Measurements from ENCODE around the gene AFAP1. TPM values are rescaled to one million over a fixed set of nuclear protein-coding genes. Genes with fewer than 3 reads are reported as not detected.
A peak's percentile ranks its signal among the peaks of the same experiment; 100 is the strongest.

AFAP1 gene
- total RNA-seq, 1 experiment from 2014 or later = 94.7 TPM

DNA sequence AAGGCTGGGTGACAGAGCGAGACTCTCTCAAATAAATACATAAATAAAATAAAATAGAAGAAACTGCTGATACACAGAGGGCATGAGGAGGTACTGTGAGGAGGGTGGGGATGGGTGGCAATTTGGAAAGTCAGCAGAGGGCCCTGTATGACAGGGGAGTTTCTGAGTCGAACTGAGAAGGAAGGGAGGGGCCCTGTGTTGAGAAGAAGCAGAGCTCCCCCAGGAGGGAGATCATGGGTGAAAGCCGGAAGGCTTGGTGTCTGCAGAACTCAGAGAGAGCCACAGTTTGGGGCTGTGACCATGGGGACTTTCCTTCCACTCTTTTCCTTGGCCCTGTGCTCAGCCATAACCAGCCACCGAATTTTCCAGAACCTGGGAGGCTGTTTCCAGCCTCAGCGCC, 24.8 kb upstream of the AFAP1 start:
- TF ChIP-seq POLR2AphosphoS5 (IDR thresholded peaks at IDR 0.05; ENCODE audit: low read depth, low read length) (no peak), SIN3A (IDR thresholded peaks at IDR 0.05; ENCODE audit: borderline replicate concordance, insufficient read depth, low read depth, low read length) (no peak), TCF7L2 (IDR thresholded peaks at IDR 0.05; ENCODE audit: low read depth, low read length) (no peak)
- TF ChIP-seq, protein P1, sequence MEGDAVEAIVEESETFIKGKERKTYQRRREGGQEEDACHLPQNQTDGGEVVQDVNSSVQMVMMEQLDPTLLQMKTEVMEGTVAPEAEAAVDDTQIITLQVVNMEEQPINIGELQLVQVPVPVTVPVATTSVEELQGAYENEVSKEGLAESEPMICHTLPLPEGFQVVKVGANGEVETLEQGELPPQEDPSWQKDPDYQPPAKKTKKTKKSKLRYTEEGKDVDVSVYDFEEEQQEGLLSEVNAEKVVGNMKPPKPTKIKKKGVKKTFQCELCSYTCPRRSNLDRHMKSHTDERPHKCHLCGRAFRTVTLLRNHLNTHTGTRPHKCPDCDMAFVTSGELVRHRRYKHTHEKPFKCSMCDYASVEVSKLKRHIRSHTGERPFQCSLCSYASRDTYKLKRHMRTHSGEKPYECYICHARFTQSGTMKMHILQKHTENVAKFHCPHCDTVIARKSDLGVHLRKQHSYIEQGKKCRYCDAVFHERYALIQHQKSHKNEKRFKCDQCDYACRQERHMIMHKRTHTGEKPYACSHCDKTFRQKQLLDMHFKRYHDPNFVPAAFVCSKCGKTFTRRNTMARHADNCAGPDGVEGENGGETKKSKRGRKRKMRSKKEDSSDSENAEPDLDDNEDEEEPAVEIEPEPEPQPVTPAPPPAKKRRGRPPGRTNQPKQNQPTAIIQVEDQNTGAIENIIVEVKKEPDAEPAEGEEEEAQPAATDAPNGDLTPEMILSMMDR (IDR thresholded peaks at IDR 0.05) = no peak
- TF ChIP-seq, protein P2, sequence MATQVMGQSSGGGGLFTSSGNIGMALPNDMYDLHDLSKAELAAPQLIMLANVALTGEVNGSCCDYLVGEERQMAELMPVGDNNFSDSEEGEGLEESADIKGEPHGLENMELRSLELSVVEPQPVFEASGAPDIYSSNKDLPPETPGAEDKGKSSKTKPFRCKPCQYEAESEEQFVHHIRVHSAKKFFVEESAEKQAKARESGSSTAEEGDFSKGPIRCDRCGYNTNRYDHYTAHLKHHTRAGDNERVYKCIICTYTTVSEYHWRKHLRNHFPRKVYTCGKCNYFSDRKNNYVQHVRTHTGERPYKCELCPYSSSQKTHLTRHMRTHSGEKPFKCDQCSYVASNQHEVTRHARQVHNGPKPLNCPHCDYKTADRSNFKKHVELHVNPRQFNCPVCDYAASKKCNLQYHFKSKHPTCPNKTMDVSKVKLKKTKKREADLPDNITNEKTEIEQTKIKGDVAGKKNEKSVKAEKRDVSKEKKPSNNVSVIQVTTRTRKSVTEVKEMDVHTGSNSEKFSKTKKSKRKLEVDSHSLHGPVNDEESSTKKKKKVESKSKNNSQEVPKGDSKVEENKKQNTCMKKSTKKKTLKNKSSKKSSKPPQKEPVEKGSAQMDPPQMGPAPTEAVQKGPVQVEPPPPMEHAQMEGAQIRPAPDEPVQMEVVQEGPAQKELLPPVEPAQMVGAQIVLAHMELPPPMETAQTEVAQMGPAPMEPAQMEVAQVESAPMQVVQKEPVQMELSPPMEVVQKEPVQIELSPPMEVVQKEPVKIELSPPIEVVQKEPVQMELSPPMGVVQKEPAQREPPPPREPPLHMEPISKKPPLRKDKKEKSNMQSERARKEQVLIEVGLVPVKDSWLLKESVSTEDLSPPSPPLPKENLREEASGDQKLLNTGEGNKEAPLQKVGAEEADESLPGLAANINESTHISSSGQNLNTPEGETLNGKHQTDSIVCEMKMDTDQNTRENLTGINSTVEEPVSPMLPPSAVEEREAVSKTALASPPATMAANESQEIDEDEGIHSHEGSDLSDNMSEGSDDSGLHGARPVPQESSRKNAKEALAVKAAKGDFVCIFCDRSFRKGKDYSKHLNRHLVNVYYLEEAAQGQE (IDR thresholded peaks at IDR 0.05; ENCODE audit: insufficient read depth in 1 of 2, low read depth in 2 of 2, low read length in 1 of 2) = no peak
- no peak overlapping the region for H3K4me3 ChIP-seq (ENCODE audit: low read depth in 2 of 2, low read length in 2 of 2)
- in situ Hi-C loops (cut with HindIII; ENCODE audit: low pct_unique_long_range_greater_than_20kb, low sequenced_read_pairs) (no loop called here), intact Hi-C loops (cut with micrococcal nuclease; ENCODE audit: unreplicated experiment) (no loop called here)
- ChIA-PET CTCF (no interaction called here), POLR2A (no interaction called here)
- no peaks in the 10 kb centered on the region for H3K9me3 ChIP-seq (ENCODE audit: control insufficient read depth, insufficient read depth, low read depth, low read length)
- ATAC-seq = peak; percentile 41; the same call in 1 of the 2 replicates
- DNase-seq (ENCODE audit: low read depth, low spot score) = no peak
- H3K27ac ChIP-seq (ENCODE audit: low read length) = peak overlapping the region; percentile 84
- H3K36me3 ChIP-seq (ENCODE audit: control insufficient read depth, insufficient read depth, low read length) = no peaks in the 10 kb centered on the region
- H3K27me3 ChIP-seq (ENCODE audit: control insufficient read depth, insufficient read depth, low read length) = no peaks in the 10 kb centered on the region
- no TSS peak for BruUV-seq (replicated peaks)
- peaks cover 78% of the 10 kb centered on the region for H3K4me1 ChIP-seq (ENCODE audit: control insufficient read depth, insufficient read depth, low read length)

DNA sequence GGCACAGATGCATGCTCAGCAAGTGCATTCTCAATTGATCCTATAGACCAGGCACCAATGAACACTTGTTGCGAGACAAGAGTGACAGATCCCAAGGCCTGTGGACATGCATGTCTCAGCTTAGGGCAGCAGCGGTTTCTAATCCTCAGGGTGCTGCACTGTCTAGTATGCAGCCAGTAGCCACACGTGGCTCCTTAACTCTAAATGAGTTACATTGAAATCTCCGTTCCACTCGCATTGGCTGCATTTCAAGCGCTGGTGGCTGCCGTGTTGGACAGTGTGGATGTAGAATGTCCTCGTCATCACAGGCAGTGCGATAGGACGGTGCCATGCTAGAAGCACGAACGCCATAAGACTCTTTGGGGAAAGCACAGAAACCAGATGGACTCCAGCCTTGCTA, 24.0 kb upstream of the AFAP1 start:
- TF ChIP-seq, protein P2 (IDR thresholded peaks at IDR 0.05; ENCODE audit: insufficient read depth in 1 of 2, low read depth in 2 of 2, low read length in 1 of 2) = no peak
- TF ChIP-seq TCF7L2 (IDR thresholded peaks at IDR 0.05; ENCODE audit: low read depth, low read length) (no peak), SIN3A (IDR thresholded peaks at IDR 0.05; ENCODE audit: borderline replicate concordance, insufficient read depth, low read depth, low read length) (no peak), POLR2AphosphoS5 (IDR thresholded peaks at IDR 0.05; ENCODE audit: low read depth, low read length) (no peak)
- TF ChIP-seq, protein P1 (IDR thresholded peaks at IDR 0.05) = no peak
- H3K4me3 ChIP-seq (ENCODE audit: low read depth in 2 of 2, low read length in 2 of 2) = no peak overlapping the region
- no TSS peak for BruUV-seq (replicated peaks)
- H3K27me3 ChIP-seq (ENCODE audit: control insufficient read depth, insufficient read depth, low read length) = no peaks in the 10 kb centered on the region
- H3K36me3 ChIP-seq (ENCODE audit: control insufficient read depth, insufficient read depth, low read length) = no peaks in the 10 kb centered on the region
- CTCF ChIA-PET = no interaction called here
- DNase-seq (ENCODE audit: low read depth, low spot score) (no peak), ATAC-seq (no peak)
- POLR2A ChIA-PET = interaction anchor here (0.5 kb wide), 1 partner anchor 24 kb away, joined by 3 read pairs; no protein-coding TSS in a partner anchor
- in situ Hi-C loops (cut with HindIII; ENCODE audit: low pct_unique_long_range_greater_than_20kb, low sequenced_read_pairs) (no loop called here), intact Hi-C loops (cut with micrococcal nuclease; ENCODE audit: unreplicated experiment) (no loop called here)
- H3K9me3 ChIP-seq (ENCODE audit: control insufficient read depth, insufficient read depth, low read depth, low read length) = no peaks in the 10 kb centered on the region
- H3K27ac ChIP-seq (ENCODE audit: low read length) = peak overlapping the region; percentile 84
- peaks cover 83% of the 10 kb centered on the region for H3K4me1 ChIP-seq (ENCODE audit: control insufficient read depth, insufficient read depth, low read length)
